Caco-2 (cell line): ENCODE results near the gene ANO10. TPM values are rescaled to one million over a fixed set of nuclear protein-coding genes. Genes with fewer than 3 reads are reported as not detected.
A peak's percentile ranks its signal among the peaks of the same experiment; 100 is the strongest.

Source experiments
- BruUV-seq: library from RNA; stranded (reverse); fragments of 400-500 nt; replicated peaks from 2 replicates; lab custom pipeline; 2021; lab: Mats Ljungman, UMichigan
- CTCF ChIA-PET: fragments of 300-600 bp; sonication (Branson Sonifier 250); formaldehyde crosslinking; loops from one replicate; lab custom pipeline; 2022; ENCODE audit warnings: antibody characterized with exemption; lab: Charles Lee
- POLR2A ChIA-PET: fragments of 300-600 bp; sonication (Branson Sonifier 250); formaldehyde crosslinking; loops from one replicate; lab custom pipeline; 2022; ENCODE audit warnings: antibody characterized with exemption; lab: Charles Lee
- DNase-seq, 2 experiments: peaks; one replicate each; pipeline versions ENCODE4 v3.0.0 to v3.0.0-alpha.2; 2020 to 2022
- H3K27me3 ChIP-seq: replicated peaks from 2 replicates; pipeline ENCODE4 v1.6.0; 2011; ENCODE audit warnings: low read length; ENCODE audit not compliant: control insufficient read depth, insufficient read depth
- H3K36me3 ChIP-seq: 2 replicates; pipeline ENCODE4 v1.5.1; 2011; ENCODE audit warnings: low read length; ENCODE audit not compliant: control insufficient read depth, insufficient read depth
- H3K4me1 ChIP-seq: fragments of 250-450 bp; sonication (Bioruptor Pico); 2 replicates; pipeline ENCODE4 v1.5.1; 2020; ENCODE audit warnings: mild to moderate bottlenecking
- H3K4me3 ChIP-seq: 2 replicates; pipeline ENCODE4 v1.5.1; 2011; ENCODE audit warnings: low read depth, mild to moderate bottlenecking, control low read depth, low read length
- H3K9me3 ChIP-seq: fragments of 250-450 bp; sonication (Bioruptor Pico); 2 replicates; pipeline ENCODE4 v1.5.1; 2020; ENCODE audit warnings: mild to moderate bottlenecking, moderate library complexity
- H3K27ac Mint-ChIP-seq: one replicate; pipeline ENCODE4 v1.8.0; 2022; ENCODE audit warnings: mixed read lengths; ENCODE audit not compliant: unreplicated experiment
- H3K27me3 Mint-ChIP-seq: one replicate; pipeline ENCODE4 v1.8.0; 2022; ENCODE audit warnings: mixed read lengths; ENCODE audit not compliant: insufficient read depth, unreplicated experiment
- H3K36me3 Mint-ChIP-seq: one replicate; pipeline ENCODE4 v1.8.0; 2022; ENCODE audit warnings: mild to moderate bottlenecking, mixed read lengths; ENCODE audit not compliant: insufficient read depth, unreplicated experiment
- H3K4me1 Mint-ChIP-seq: one replicate; pipeline ENCODE4 v1.8.0; 2022; ENCODE audit warnings: low read depth, mixed read lengths; ENCODE audit not compliant: unreplicated experiment
- H3K4me3 Mint-ChIP-seq: one replicate; pipeline ENCODE4 v1.8.0; 2022; ENCODE audit warnings: mild to moderate bottlenecking, moderate library complexity, mixed read lengths; ENCODE audit not compliant: unreplicated experiment
- H3K9me3 Mint-ChIP-seq: one replicate; pipeline ENCODE4 v1.8.0; 2022; ENCODE audit warnings: mixed read lengths; ENCODE audit not compliant: unreplicated experiment
- intact Hi-C: fragments of 100-400 bp; cut with micrococcal nuclease; formaldehyde crosslinking; loops from one replicate; pipeline ENCODE4 v1.10.0; 2022; ENCODE audit not compliant: unreplicated experiment
- total RNA-seq: library from RNA; stranded (reverse); gene quantifications from 2 replicates; pipeline ENCODE4 v1.2.3, GENCODE V29; 2022
- TF ChIP-seq, protein P1 (sequence below), 2 experiments: fragments of 200-600 bp in 1 of 2; IDR thresholded peaks; 1 replicate in 1 of 2; 2 replicates in 1 of 2; pipeline versions ENCODE4 v1.5.1 to v1.8.0; 2011 to 2022; ENCODE audit warnings: antibody characterized with exemption in 1 of 2, control low read depth in 1 of 2, inconsistent platforms in 1 of 2, low read depth in 1 of 2, low read length in 1 of 2, mild to moderate bottlenecking in 1 of 2, moderate library complexity in 1 of 2; ENCODE audit not compliant: insufficient read depth in 1 of 2, severe bottlenecking in 1 of 2, unreplicated experiment in 1 of 2

ANO10 gene
- total RNA-seq, 1 experiment from 2014 or later = 24.1 TPM

DNA sequence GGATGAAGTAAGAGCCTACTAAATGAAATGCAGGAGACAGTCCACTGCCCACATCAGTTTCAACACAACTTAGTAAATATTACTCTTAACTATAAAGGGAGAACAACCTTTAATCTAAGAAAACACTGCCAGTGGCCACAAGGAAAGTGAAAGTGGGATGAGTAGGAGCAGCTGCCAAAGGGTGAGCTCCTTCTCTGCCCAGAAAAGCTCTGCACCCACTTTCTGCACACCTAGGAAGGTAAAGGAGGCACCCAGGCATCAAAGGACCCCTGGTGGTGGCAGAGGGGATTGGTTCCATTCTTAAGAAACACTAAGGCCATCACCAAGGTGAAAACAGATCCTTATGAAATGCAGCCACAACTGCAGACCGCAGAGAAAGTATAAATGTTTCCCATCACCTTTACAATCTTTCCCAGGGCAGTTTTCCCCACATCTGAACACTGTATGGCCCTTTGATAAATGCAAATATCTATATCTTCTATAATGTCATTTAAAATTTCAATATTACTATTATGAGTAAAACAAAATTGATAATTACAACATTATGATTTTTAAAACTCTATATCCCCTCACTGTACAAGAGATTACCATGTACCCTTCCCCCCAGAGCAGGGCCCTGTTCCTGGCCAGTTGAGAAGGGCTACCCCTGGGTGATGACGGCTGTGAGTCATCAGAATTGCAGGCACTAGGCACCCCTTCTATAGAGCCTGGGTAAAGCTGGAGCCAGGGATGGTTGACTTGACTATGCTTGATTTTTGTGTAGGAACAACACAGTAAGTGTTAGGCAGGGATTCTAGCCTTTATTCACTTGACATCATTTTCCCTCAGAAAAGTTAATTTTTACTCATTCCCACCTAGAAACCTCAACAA lies 243.5 kb downstream of the ANO10 start:
- Mint-ChIP-seq H3K4me3 (no peak overlapping the region), H3K27me3 (no peaks in the 10 kb centered on the region), H3K4me1 (no peaks in the 10 kb centered on the region), H3K9me3 (peaks cover 16% of the 10 kb centered on the region), H3K36me3 (no peaks in the 10 kb centered on the region), H3K27ac (no peak overlapping the region)
- ChIA-PET CTCF (interaction anchor here (0.6 to 1.0 kb wide), 4 partner anchors 154 to 416 kb away, joined by 3 to 8 read pairs (median 5); no protein-coding TSS in a partner anchor), POLR2A (interaction anchor here (0.6 kb wide), 1 partner anchor 9 kb away, joined by 3 read pairs; no protein-coding TSS in a partner anchor)
- TF ChIP-seq, protein P1, sequence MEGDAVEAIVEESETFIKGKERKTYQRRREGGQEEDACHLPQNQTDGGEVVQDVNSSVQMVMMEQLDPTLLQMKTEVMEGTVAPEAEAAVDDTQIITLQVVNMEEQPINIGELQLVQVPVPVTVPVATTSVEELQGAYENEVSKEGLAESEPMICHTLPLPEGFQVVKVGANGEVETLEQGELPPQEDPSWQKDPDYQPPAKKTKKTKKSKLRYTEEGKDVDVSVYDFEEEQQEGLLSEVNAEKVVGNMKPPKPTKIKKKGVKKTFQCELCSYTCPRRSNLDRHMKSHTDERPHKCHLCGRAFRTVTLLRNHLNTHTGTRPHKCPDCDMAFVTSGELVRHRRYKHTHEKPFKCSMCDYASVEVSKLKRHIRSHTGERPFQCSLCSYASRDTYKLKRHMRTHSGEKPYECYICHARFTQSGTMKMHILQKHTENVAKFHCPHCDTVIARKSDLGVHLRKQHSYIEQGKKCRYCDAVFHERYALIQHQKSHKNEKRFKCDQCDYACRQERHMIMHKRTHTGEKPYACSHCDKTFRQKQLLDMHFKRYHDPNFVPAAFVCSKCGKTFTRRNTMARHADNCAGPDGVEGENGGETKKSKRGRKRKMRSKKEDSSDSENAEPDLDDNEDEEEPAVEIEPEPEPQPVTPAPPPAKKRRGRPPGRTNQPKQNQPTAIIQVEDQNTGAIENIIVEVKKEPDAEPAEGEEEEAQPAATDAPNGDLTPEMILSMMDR (IDR thresholded peaks at IDR 0.05; ENCODE audit: insufficient read depth in 1 of 2, low read depth in 1 of 2, low read length in 1 of 2, severe bottlenecking in 1 of 2, unreplicated experiment in 1 of 2) = peak; percentile 66 to 82
- no TSS peak for BruUV-seq
- Histone ChIP-seq H3K36me3 (no peaks in the 10 kb centered on the region), H3K4me3 (no peak overlapping the region), H3K4me1 (no peaks in the 10 kb centered on the region), H3K27me3 (no peaks in the 10 kb centered on the region), H3K9me3 (no peaks in the 10 kb centered on the region)
- intact Hi-C loops = loop anchor here (1.0 to 5.0 kb wide), 2 partner anchors 156 to 216 kb away; no protein-coding TSS in a partner anchor
- peak; percentile 55 to 61 for DNase-seq

DNA sequence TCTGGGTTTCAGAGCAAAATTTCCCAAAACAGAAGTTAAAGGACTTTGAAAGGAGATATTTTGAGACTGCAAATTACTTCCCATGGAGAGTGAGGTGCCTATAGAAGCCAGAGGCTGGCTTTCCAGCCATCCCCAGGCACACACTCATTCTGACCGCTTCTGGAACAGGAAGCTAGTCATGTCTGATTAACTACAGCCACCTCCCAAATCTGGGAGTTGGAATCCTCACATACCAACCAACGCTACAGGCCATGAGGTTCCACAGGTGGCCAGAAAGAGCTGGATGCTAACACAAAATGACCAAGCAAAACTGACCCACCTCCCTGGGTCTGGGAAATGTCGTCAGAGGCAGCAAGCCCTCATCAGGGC lies 248.3 kb downstream of the ANO10 start:
- H3K4me1 Mint-ChIP-seq = no peaks in the 10 kb centered on the region
- Histone ChIP-seq H3K9me3 (no peaks in the 10 kb centered on the region), H3K27me3 (no peaks in the 10 kb centered on the region), H3K36me3 (no peaks in the 10 kb centered on the region), H3K4me3 (no peak overlapping the region), H3K4me1 (no peaks in the 10 kb centered on the region)
- H3K36me3 Mint-ChIP-seq = no peaks in the 10 kb centered on the region
- TF ChIP-seq, protein P1 (IDR thresholded peaks at IDR 0.05; ENCODE audit: insufficient read depth in 1 of 2, low read depth in 1 of 2, low read length in 1 of 2, severe bottlenecking in 1 of 2, unreplicated experiment in 1 of 2) = no peak
- ChIA-PET POLR2A (no interaction called here), CTCF (no interaction called here)
- no peak overlapping the region for H3K27ac Mint-ChIP-seq
- no TSS peak for BruUV-seq
- intact Hi-C loops = no loop called here
- no peaks in the 10 kb centered on the region for H3K27me3 Mint-ChIP-seq
- H3K4me3 Mint-ChIP-seq = no peak overlapping the region
- no peak for DNase-seq
- H3K9me3 Mint-ChIP-seq = no peaks in the 10 kb centered on the region

DNA sequence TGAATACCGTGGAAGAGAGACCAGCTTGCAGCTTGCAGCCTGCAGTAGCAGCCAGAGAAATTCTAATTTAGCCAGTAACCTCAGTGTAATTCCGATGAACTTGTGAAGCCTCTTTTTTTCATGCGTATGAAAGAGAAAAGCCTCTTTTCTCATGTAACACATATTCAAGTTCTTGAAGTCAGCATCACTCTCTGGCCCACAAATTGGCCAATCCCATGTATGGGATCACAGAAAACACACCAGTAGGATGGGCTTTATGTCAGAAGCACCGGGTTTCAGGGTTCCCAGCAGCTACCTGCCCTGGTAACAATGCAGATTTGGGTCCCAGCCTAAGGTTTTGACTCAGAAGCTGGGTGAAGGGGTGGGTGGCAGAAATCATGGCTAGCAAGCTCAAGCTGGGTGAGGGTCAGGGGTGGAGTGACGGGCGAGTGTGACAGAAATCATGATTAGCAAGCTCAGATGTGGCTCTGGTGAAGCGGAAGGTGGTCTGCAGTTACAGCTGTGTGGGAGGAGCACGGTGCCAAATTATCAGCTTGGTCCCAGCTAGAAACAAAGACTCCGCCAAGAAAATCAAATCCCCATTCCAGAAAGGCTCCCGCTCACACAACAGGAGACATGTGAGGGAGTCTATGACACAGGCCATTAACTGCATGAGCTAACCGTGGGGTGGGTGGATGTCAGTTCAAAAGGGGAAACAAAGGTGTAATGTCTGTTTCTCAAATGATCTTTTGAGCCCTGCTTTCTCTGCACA lies 248.8 kb downstream of the ANO10 start:
- POLR2A ChIA-PET = no interaction called here
- H3K36me3 Mint-ChIP-seq = no peaks in the 10 kb centered on the region
- no peak overlapping the region for H3K27ac Mint-ChIP-seq
- no peaks in the 10 kb centered on the region for H3K4me1 Mint-ChIP-seq
- H3K9me3 Mint-ChIP-seq = no peaks in the 10 kb centered on the region
- Histone ChIP-seq H3K4me3 (no peak overlapping the region), H3K27me3 (no peaks in the 10 kb centered on the region), H3K36me3 (no peaks in the 10 kb centered on the region), H3K4me1 (no peaks in the 10 kb centered on the region), H3K9me3 (no peaks in the 10 kb centered on the region)
- CTCF ChIA-PET = no interaction called here
- intact Hi-C loops = no loop called here
- no peak for DNase-seq
- TF ChIP-seq, protein P1 (IDR thresholded peaks at IDR 0.05; ENCODE audit: insufficient read depth in 1 of 2, low read depth in 1 of 2, low read length in 1 of 2, severe bottlenecking in 1 of 2, unreplicated experiment in 1 of 2) = no peak
- BruUV-seq = no TSS peak
- H3K4me3 Mint-ChIP-seq = no peak overlapping the region
- H3K27me3 Mint-ChIP-seq = no peaks in the 10 kb centered on the region
